Panc1 (cell line): ENCODE data around the gene TRABD2A. TPM values are rescaled to one million over a fixed set of nuclear protein-coding genes. Genes with fewer than 3 reads are reported as not detected.

Experiments used
- ATAC-seq: fragments of 200-7000 bp; cut with Tn5 transposase; 2 replicates; pipeline ENCODE4 v1.9.1; 2020; ENCODE audit warnings: mild to moderate bottlenecking, moderate library complexity
- BruUV-seq: library from RNA; stranded (reverse); fragments of 400-500 nt; replicated peaks from 2 replicates; lab custom pipeline; 2021; lab: Mats Ljungman, UMichigan
- CTCF ChIA-PET: fragments of 300-600 bp; sonication (Branson Sonifier 250); formaldehyde crosslinking; loops from one replicate; lab custom pipeline; 2022; ENCODE audit warnings: antibody characterized with exemption; lab: Charles Lee
- POLR2A ChIA-PET: fragments of 300-600 bp; sonication (Branson Sonifier 250); formaldehyde crosslinking; loops from one replicate; lab custom pipeline; 2022; ENCODE audit warnings: antibody characterized with exemption; lab: Charles Lee
- DNase-seq: peaks from one replicate; pipeline ENCODE4 v3.0.0-alpha.2; 2010; ENCODE audit warnings: low read depth, low spot score
- H3K27ac ChIP-seq: 2 replicates; pipeline ENCODE4 v1.5.1; 2011; ENCODE audit warnings: mild to moderate bottlenecking, low read length, inconsistent platforms
- H3K27me3 ChIP-seq: fragments of 200-500 bp; sonication (Bioruptor generic); 2 replicates; pipeline ENCODE4 v1.6.0; 2014; ENCODE audit warnings: low read length, inconsistent platforms; ENCODE audit not compliant: control insufficient read depth, insufficient read depth
- H3K36me3 ChIP-seq: fragments of 200-500 bp; sonication (Bioruptor generic); 2 replicates; pipeline ENCODE4 v1.5.1; 2014; ENCODE audit warnings: inconsistent platforms, mild to moderate bottlenecking, low read length, moderate library complexity; ENCODE audit not compliant: control insufficient read depth, insufficient read depth
- H3K4me1 ChIP-seq: 2 replicates; pipeline ENCODE4 v1.5.1; 2011; ENCODE audit warnings: inconsistent platforms, mild to moderate bottlenecking, low read length, moderate library complexity; ENCODE audit not compliant: control insufficient read depth, insufficient read depth
- H3K4me3 ChIP-seq, 2 experiments: 2 replicates each; pipeline ENCODE4 v1.5.1; 2011 to 2012; ENCODE audit warnings: low read depth in 2 of 2, low read length in 2 of 2, mild to moderate bottlenecking in 2 of 2, inconsistent platforms in 1 of 2, moderate library complexity in 1 of 2
- H3K9me3 ChIP-seq: fragments of 200-500 bp; sonication (Bioruptor generic); 2 replicates; pipeline ENCODE4 v1.5.1; 2014; ENCODE audit warnings: low read depth, mild to moderate bottlenecking, inconsistent platforms, low read length, moderate library complexity; ENCODE audit not compliant: control insufficient read depth, insufficient read depth
- POLR2AphosphoS5 ChIP-seq: IDR thresholded peaks from 2 replicates; pipeline ENCODE4 v1.6.1; 2012; ENCODE audit warnings: mild to moderate bottlenecking, low read depth, low read length, moderate library complexity
- REST ChIP-seq, 2 experiments: IDR thresholded peaks; 2 replicates each; pipeline ENCODE4 v1.6.1; 2011 to 2012; ENCODE audit warnings: low read depth in 2 of 2, control low read depth in 1 of 2, low read length in 1 of 2, mild to moderate bottlenecking in 1 of 2, moderate library complexity in 1 of 2; ENCODE audit not compliant: insufficient read depth in 1 of 2
- SIN3A ChIP-seq: IDR thresholded peaks from 2 replicates; pipeline ENCODE4 v1.6.1; 2012; ENCODE audit warnings: low read depth, mild to moderate bottlenecking, low read length, moderate library complexity, borderline replicate concordance; ENCODE audit not compliant: insufficient read depth
- TCF7L2 ChIP-seq: IDR thresholded peaks from 2 replicates; pipeline ENCODE4 v1.6.1; 2011; ENCODE audit warnings: mild to moderate bottlenecking, low read depth, low read length, inconsistent platforms
- in situ Hi-C: cut with HindIII; loops from 2 replicates; pipeline ENCODE4 v1.10.0; 2016; ENCODE audit warnings: low sequenced_read_pairs, low pct_unique_long_range_greater_than_20kb
- intact Hi-C: fragments of 100-400 bp; cut with micrococcal nuclease; formaldehyde crosslinking; loops from one replicate; pipeline ENCODE4 v1.10.0; 2022; ENCODE audit not compliant: unreplicated experiment
- total RNA-seq: library from RNA; stranded (reverse); gene quantifications from one replicate; pipeline ENCODE4 v1.2.1, GENCODE V29; 2021; ENCODE audit not compliant: unreplicated experiment
- TF ChIP-seq, protein P1 (sequence below): fragments of 450-650 bp; IDR thresholded peaks from 2 replicates; pipeline ENCODE4 v1.5.1; 2017; ENCODE audit warnings: mild to moderate bottlenecking

The TRABD2A gene
- total RNA-seq, 1 experiment from 2014 or later = 1.7 TPM

DNA sequence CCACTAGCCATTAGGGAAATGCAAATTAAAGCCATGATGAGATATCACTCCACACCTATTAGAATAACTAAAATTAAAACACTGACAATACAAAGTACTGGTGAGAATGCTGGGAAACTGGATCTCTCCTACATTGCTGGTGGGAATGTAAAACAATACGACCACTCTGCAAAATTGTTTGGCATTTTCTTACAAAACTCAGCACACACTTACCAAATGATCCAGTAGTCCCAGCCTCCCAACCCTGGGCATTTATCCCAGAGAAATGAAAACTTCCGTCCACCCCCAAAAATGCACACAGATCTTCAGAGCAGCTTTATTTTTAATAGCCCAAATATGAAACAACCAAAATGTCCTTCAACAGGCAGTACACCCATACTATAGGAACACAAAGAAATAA is 15.7 kb upstream of the TRABD2A start:
- intact Hi-C loops = no loop called here
- Histone ChIP-seq H3K4me1 (no peaks in the 10 kb centered on the region), H3K27me3 (no peaks in the 10 kb centered on the region), H3K9me3 (no peaks in the 10 kb centered on the region), H3K27ac (no peak overlapping the region), H3K36me3 (no peaks in the 10 kb centered on the region), H3K4me3 (no peak overlapping the region)
- no peak for TF ChIP-seq SIN3A
- TF ChIP-seq, protein P1, sequence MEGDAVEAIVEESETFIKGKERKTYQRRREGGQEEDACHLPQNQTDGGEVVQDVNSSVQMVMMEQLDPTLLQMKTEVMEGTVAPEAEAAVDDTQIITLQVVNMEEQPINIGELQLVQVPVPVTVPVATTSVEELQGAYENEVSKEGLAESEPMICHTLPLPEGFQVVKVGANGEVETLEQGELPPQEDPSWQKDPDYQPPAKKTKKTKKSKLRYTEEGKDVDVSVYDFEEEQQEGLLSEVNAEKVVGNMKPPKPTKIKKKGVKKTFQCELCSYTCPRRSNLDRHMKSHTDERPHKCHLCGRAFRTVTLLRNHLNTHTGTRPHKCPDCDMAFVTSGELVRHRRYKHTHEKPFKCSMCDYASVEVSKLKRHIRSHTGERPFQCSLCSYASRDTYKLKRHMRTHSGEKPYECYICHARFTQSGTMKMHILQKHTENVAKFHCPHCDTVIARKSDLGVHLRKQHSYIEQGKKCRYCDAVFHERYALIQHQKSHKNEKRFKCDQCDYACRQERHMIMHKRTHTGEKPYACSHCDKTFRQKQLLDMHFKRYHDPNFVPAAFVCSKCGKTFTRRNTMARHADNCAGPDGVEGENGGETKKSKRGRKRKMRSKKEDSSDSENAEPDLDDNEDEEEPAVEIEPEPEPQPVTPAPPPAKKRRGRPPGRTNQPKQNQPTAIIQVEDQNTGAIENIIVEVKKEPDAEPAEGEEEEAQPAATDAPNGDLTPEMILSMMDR = no peak
- no peak for TF ChIP-seq POLR2AphosphoS5
- no peak for TF ChIP-seq REST (IDR thresholded peaks at IDR 0.05; ENCODE audit: insufficient read depth in 1 of 2, low read depth in 2 of 2, low read length in 1 of 2)
- TF ChIP-seq TCF7L2 = no peak
- in situ Hi-C loops = no loop called here
- ATAC-seq = no peak
- CTCF ChIA-PET = no interaction called here
- BruUV-seq = no TSS peak
- POLR2A ChIA-PET = no interaction called here
- DNase-seq = no peak

GRCh38 chr2:84894758-84895520 is 14.1 kb upstream of the TRABD2A start:
- Histone ChIP-seq H3K4me3 (no peak overlapping the region), H3K27ac (no peak overlapping the region), H3K4me1 (no peaks in the 10 kb centered on the region), H3K9me3 (no peaks in the 10 kb centered on the region), H3K27me3 (no peaks in the 10 kb centered on the region), H3K36me3 (no peaks in the 10 kb centered on the region)
- DNase-seq (no peak), ATAC-seq (peak; percentile 38; the same call in 1 of the 2 replicates)
- no peak for TF ChIP-seq TCF7L2
- no peak for TF ChIP-seq POLR2AphosphoS5
- TF ChIP-seq REST (IDR thresholded peaks at IDR 0.05; ENCODE audit: insufficient read depth in 1 of 2, low read depth in 2 of 2, low read length in 1 of 2) = no peak
- TF ChIP-seq, protein P1 = no peak
- no peak for TF ChIP-seq SIN3A
- CTCF ChIA-PET = no interaction called here
- intact Hi-C loops (no loop called here), in situ Hi-C loops (no loop called here)
- BruUV-seq = no TSS peak
- POLR2A ChIA-PET = no interaction called here
